GM19023 (cell line): Measurements from ENCODE around the gene RPUSD4.

Experiments used
- ATAC-seq: cut with Tn5 transposase; IDR thresholded peaks from one replicate; pipeline ENCODE4 v1.9.1; 2021; ENCODE audit warnings: mild to moderate bottlenecking, moderate library complexity; ENCODE audit not compliant: unreplicated experiment

RPUSD4 gene

DNA sequence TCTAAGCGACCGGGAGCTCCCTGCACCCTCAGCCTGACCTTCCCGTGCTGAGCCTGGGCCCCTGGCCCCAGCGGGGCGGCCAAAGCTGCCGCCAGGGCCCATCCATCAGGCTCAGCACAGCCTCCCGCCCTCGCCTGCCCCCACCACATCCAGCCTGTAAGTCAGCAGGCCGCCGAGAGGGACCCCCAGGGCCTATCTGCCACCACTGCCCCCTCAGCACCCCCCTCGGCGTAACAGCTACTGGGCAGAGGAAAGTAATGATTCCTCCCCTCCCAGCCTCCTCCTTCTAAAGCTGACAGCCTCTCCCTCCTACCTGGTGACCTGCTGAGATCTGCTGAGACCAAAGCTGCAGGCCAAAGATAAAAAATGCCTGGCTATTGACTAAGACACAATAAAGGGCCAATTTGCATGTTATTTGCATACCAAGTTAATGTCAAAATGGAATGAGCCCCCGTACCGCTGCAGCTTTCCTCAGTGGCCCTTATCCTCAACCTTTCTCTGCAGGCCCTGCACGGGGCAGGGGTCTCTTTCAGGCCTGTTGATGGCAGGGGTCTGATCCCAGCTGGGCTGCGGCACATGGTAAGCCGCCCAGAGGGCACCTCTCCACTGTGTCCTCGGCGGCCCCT is 51.6 kb downstream of the RPUSD4 start:
- no peak for ATAC-seq

DNA sequence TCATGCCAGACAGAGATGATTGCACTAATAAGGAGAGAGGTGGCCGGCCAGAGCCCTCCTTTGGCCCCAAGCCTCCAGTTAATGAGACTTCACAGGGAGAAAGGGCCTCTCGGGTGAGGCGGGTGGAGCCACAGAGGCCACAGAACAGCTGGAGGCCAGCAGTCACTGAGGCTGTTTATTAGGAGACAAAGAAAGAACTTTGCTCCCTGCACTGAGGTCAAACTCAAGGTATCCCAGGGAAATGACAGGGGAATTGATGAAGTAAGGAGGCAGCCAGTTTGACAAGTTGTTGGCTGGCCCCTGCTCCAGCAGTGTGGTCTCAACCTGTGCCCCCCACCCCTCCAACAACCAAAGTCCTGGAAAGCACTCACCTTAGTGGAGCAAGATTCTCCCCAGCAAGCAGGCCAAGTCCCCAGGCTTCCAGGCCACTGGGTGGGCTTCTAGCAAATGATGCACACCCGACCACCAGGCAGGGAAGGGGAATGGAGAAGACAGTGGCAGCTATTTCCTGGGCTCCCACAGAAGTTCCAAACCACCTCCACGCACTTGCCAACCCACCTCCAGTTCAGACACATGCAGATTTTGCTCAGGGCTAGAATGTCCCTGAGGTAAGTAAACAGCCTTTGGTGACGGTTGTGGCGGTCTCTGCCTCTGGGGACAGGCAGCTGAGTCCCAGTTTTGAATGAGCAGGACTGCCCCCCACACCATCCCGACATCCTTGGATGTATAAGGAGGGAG is 53.2 kb downstream of the RPUSD4 start:
- no peak for ATAC-seq

DNA sequence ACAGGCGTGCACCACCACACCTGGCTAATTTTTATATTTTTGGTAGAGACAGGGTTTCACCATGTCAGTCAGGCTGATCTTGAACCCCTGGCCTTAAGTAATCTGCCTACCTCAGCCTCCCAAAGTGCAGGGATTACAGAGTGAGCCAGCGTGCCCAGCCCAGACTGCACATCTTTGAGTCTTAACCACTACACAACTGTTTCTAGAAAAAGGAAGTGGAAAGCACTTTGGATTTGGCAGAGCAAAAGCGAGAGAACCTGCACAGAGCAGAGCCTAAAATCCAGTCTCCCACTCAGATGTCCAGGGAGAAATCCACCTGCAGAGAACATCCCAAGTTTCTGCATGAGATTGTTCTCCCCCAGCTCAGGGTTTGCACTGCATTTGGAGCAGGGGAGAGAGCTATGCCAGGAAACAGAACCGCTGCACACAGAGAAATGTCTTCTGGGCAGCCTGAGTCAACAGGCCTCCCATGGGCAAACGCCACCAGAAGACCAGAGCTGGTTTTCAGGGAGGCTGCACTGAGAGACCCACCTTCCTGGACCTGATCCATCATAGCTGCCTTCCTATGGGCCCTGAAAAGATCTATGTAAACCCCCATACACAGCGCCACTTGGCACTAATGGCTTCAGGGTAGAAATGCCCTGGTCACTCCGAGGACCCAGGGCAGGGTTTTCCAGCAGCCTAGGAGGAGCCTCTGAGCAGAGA is 54.0 kb downstream of the RPUSD4 start:
- ATAC-seq = no peak

DNA sequence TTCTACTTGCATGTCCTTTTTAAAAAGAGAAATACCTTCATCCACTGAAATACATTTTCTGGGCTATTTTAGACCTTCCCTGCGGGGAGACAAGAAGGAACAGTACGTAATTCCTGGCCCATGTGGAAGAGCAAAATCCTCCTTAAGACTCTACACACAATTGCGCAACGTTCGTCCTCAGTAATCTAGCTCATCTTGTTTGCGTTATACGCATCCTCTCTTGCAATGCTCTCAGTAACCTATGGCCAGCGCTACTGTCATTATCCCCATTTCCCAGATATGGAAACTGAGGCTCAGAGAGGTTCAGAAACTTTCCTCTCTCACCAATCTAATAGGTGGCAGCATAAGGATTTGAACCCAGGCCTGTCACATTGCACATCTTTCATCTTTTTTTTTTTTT is 54.6 kb downstream of the RPUSD4 start:
- no peak for ATAC-seq

DNA sequence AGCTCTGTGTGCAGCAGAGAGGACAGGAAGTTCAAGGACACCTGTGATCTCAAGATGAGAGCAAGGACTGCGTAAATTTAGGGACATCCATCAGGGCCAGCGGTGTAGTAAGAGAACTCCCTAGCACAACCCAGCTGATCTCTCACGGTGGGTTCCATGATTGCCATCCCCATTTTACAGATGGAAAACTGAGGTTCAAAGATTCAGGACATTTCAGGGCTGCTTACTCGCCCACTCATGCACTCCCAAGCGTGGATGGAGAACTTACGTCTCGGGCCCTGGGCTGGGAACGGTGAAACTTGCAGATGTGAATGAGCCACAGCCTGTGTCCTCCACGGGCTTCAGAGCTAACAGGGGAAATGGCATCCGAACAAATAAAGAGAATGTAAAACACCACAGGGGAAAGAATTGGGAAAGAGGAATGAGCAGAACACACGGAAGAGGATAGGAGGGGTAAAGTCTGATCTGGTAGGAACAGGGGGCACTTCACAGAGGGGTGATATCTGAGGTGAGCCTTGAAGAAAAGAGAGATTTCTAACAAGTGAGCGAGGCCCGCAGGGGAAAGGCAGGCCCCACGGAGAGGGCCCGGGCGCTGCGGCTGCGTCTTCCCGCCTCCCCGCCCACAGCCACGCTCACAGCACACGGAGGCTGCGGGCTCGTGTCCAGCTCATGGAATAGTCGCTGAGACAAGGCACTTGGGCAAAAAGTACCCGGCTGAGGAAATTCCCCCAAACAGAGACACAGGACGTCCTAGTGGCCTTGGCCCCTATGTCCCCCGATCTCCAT is 55.9 kb downstream of the RPUSD4 start:
- no peak for ATAC-seq

DNA sequence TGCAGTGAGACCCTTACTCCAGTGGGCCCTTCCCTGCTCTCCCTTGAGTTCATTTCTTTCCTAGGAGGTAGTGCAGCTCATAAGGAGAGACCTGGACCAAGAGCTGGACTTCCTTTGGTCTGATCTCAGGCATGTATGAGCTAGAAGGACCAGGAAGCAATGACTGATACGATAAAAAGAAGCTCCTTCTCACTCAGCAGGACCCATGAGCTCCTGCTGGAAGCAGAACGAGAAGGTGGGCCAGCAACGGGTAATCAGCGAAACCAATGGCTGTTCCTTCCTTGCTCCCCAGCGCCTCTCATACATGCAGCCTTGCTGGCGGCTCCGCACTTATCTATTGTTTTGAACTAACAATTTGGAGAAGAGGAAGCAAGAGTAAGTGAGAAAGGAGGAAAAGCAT is 56.8 kb downstream of the RPUSD4 start:
- ATAC-seq = no peak

DNA sequence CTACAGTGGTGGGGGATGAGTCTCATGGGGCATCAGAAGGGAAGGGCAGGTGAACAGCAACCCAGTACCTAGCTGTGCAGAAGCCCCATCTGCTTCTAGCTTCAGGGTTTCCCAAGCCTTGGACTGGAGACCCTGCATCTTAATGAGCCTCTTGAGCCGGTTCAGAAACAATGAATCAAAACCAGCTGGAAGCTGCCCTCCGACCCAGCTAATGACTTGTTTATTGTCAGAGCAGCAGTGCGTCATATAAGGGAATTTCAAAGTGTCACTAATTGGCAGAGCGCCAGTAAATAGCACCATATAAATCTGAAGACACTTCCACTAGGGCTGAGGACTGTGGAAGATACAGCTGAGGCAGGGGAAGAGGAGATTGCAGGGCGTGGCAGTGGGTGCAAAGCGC is 57.5 kb downstream of the RPUSD4 start:
- ATAC-seq = no peak

DNA sequence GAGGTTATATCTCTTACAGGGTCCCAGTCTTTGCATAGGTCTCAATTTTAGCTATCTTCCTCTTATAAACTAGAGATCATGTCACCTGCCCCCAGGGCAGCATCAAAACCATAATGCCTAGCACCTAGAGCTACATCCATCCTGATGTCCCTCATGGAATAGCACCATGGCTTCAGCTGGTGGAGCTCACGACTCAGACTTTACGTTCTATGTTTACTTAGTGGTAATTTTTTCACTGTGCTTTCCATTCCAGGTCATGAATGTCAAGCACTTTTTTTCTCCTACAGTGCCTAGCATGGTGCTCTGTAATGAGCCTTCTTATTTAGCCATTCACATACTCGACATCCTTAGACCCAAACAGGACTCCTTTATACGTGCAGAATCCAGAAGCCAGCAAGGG is 58.4 kb downstream of the RPUSD4 start:
- ATAC-seq = no peak

DNA sequence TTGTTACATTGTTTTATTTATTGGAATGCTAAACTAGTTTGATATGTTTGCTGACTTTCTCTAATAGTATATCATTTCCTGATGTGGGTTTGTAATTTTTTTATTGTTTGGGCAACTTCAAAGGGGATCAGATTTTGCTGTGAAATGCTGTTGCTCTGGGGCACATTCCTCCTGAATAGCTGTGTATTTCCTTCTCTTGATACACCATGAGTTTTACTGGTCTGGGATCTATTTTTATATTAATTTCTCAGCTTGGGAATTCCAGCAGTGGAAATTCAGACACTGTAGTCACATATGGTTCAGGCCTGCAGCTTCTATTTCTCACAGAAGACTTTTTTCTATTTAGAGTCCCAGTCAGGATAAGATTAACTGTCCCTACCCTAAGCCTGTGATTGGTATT is 58.9 kb downstream of the RPUSD4 start:
- ATAC-seq = no peak

DNA sequence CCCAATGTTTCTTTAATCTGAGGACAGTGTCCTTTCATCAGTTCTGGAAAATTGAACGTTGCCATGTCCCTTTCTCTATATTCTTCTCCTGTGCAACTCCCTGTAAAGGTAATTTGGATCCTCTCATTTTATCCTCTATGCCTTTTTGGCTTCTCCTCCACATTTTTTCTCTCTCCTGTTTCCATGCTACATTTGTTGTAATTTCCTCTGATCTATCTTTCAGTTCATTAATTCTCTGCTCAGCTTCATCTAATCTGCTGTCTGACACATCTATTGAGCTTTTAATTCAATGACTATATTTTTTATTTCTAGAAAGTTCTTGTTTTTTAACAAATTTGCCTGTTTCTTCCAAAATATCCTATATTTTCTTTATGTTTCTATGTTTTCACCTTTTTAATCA is 59.3 kb downstream of the RPUSD4 start:
- no peak for ATAC-seq
